ENCODE measurements around the gene ZIC4. TPM values are rescaled to one million over a fixed set of nuclear protein-coding genes. Genes with fewer than 3 reads are reported as not detected.

ZIC4 gene
- total RNA-seq, 1 donor from 2014 or later = not detected

DNA sequence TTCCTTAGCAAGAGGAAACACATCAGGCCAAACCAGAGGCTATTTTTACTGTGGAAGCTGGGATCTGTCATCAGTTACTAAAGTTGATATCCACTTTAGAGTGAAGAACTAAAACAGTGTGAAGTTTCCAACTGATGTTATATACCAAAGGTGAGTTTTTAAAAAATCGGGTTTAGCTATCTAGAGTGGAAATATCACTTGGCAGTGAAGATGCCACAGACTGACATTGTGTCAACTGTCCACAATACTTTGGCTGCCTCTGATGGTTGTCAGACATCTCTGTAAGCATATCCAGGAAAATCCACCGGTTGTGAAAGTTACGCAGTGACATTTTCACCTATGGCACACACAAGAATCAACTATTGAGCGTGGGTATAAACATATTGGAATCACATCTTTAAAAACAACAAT, 12.0 kb upstream of the ZIC4 start:
- no peak for DNase-seq (ENCODE audit: extremely low read depth, low read depth, low spot score)

DNA sequence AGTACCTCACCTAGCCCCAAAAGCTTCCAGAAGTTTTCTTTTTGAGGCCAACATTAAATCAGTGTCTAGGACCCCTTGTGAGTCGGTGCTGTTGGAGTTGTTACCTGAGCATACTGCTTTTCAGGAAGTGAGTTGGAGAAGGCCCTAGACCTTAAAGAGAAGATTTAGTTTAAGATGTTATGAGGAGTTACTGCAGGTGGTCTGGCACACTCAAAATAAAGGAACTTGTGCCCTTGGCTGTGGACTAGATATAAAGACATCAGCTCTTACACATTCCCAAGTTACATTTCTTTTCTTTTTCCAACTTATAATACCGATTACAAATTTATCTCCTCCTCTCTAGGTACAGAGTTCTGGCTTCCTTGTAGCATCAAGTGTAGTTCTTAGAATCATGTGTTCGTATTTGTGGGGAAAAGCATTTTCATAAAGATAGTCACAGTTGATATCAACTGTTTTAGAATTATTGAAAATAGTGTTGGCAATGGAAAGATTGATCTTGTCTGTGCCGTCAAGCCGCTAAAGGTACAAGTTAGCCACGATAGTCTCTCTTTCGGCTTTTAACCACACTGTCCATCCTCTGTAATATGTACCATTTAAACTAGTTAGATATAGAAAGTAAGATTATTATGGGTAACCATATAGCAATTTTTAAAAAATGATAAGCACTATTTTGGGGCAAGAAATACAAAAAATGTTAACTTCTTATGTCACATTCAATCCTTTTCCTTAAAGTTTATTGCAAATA, 11.4 kb upstream of the ZIC4 start:
- no peak for DNase-seq (ENCODE audit: extremely low read depth, low read depth, low spot score)

- DNase-seq (ENCODE audit: extremely low read depth, low read depth, low spot score) = no peak
Measured at GRCh38 chr3:147416931-147417330, 10.6 kb upstream of the ZIC4 start.

GRCh38 chr3:147415874-147416273, 9.5 kb upstream of the ZIC4 start:
- no peak for DNase-seq (ENCODE audit: extremely low read depth, low read depth, low spot score)

DNA sequence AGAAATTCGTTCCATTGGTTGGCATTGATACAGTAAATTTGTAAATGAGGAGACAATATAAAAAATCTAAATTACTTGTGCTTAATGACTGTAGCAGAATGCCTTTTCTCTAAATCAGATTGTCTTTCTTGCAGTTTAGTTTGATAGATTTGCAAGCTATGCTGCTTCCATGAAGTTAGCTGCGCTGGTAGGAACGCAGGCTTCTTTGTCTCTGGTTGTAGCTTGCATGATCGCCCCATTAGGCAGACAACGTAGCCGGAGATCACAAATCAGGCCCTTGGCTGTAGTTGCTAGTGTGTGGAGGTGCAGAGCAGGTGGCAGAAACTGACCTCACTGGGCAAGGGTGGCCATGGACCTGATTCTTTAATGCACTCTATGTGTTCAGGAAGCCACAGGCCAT, 8.9 kb upstream of the ZIC4 start:
- no peak for DNase-seq (ENCODE audit: extremely low read depth, low read depth, low spot score)

DNA sequence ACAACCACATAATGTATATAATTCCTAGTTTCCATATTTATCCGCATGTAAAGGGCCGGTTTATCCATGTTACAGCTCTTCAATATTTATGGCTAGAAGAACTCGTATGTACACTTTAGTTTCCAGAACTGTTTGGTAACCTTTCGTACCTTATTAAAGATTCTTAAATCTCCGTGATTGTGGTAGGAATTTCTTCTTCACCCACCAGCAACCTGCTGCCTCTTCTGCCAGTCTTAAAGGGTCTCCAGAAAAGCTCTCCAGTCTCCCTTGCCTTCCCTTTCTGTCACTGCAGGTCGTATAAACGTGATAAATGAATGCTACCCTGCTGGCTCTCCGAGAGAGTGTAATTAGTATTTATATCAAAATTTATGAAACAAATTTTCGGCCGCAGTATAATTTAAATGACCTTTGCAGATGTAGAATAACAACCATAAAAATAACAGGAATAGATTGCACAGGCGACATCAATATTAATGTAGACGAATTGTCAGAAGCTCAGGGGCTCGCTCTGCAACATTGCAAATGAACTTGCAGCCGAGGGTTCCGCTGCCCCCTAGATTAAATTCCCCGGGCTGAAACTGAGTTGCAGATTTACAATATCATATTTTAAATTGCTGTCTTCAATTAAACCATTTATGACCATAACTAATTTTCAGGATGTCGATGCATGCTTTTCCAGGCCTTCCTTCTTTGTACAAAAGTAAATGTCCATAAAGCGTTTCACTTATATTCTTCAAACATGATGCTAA, 8.2 kb upstream of the ZIC4 start:
- no peak for DNase-seq (ENCODE audit: extremely low read depth, low read depth, low spot score)

DNA sequence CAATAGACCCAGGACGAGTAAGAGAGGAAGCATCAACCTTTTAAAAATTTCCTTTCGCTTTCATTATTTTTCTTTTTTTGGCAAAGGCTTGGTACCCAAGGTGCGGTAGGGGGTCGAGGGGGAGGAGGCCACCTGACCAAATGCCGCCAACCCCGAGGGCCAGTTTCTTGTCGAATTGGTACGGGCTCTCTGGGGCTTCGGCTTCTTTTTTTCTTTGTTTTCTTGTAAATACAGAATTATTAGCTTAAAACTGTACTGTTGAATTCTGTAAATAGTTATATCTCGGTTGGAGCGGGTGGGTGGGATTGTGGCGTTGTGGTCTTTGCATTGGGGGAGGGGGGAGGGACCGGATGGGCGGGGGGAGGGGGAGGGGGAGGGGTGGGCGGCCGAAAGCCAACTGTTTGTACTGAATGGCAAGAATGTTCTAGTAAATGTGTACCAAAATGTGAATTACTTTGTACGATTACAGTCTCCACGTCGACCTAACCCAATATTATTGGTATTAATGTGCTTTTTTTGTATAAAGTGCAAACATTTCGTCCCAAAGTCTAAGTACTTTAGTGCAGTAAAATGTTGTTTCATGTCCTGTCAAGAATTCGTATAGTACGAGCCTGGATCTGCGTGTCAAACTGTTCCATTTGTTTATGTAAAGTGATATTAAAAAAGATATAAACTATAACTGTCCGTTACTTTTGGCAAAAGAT, 7.5 kb upstream of the ZIC4 start:
- DNase-seq (ENCODE audit: extremely low read depth, low read depth, low spot score) = no peak

- DNase-seq (ENCODE audit: extremely low read depth, low read depth, low spot score) = no peak
Measured at GRCh38 chr3:147412917-147413685, 6.8 kb upstream of the ZIC4 start.

DNA sequence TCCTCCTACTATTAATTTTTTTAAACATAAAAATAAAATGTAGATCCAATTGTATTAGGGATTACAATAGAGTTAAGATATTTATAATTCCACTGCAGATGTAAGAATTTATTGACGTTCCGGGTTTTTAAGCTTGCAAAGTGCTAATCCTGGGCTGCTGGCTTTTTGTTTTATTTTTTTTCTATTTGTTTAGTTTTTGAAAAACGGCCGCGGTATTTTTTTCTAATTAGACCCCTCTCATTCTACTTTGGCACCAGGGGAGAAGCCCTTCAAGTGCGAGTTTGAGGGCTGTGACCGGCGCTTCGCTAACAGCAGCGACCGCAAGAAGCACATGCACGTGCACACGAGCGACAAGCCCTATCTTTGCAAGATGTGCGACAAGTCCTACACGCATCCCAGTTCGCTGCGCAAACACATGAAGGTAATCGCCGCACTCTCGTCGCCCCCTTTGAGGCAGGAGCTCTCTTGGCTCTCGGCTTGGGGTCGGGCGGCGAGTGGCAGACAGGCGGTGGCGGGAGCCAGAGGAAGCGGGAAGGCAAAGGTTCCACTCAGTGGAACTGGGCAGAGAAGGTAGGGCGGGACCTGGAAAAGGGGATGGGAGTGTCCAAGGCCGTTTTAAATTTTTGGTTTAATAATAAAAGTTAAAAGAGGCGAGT, 6.0 kb upstream of the ZIC4 start:
- DNase-seq (ENCODE audit: extremely low read depth, low read depth, low spot score) = no peak

DNA sequence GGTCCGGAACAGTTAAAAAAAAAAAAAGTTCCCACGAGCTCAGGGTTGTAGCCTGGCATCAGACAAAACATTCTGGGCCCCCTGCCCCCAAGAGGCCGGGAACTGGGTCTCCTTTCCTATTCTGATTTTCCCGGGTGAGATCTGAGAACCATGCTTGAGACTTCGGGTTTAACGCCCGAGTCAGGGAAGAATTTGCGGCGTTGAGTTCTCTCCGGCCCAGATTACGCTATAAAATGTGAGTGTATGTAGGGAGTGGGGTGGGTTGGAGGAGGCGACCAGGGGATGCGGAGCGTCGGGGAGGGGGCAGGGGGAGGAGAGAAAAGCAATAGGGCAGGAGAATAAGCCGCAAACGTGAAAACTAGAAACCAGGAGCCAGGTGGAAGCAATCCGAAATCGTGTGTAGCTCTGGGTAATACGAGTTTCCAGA, 5.5 kb upstream of the ZIC4 start:
- no peak for DNase-seq (ENCODE audit: extremely low read depth, low read depth, low spot score)

DNA sequence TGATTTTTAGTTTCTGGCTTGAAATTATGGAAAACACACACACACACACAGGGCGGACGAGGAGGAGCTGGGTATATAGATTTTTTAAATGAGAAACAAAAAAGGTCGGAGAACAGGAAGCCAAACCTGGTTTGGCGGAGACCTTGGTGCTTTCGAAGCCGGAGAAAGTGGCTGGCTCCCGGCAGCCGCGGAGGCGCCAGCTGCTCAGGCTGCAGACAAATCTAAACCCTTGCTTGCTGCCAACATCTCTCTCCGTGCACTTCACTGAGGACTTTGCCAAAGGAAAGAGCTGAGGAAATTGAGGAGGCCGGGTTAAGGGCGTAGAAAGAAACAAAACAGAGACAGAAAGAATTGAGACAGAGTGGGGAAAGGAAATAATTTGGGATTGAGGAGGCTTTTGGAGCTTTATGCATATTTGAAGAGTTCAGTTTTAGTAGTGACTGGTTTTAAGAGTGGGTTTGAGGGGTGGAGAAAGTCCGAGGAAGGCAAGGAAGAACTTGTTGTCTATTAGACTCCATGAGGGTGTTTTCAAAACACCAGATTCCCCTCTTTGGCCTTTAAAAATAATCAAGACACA, 5.0 kb upstream of the ZIC4 start:
- no peak for DNase-seq (ENCODE audit: extremely low read depth, low read depth, low spot score)

DNA sequence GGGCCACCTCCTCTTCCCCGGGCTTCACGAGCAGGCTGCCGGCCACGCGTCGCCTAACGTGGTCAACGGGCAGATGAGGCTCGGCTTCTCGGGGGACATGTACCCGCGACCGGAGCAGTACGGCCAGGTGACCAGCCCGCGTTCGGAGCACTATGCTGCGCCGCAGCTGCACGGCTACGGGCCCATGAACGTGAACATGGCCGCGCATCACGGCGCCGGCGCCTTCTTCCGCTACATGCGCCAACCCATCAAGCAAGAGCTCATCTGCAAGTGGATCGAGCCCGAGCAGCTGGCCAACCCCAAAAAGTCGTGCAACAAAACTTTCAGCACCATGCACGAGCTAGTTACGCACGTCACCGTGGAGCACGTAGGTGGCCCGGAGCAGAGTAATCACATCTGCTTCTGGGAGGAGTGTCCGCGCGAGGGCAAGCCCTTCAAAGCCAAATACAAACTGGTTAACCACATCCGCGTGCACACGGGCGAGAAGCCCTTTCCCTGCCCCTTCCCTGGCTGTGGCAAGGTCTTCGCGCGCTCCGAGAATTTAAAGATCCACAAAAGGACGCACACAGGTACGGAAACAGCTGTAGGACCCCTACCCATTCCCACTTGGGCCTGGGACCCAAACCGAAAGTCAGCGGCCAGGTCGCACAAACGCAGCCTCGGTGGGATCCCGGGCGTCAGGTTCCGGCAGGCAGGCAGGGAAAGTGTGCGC, 4.3 kb upstream of the ZIC4 start:
- no peak for DNase-seq (ENCODE audit: extremely low read depth, low read depth, low spot score)

GRCh38 chr3:147410116-147410525, 3.8 kb upstream of the ZIC4 start:
- no peak for DNase-seq (ENCODE audit: extremely low read depth, low read depth, low spot score)

DNA sequence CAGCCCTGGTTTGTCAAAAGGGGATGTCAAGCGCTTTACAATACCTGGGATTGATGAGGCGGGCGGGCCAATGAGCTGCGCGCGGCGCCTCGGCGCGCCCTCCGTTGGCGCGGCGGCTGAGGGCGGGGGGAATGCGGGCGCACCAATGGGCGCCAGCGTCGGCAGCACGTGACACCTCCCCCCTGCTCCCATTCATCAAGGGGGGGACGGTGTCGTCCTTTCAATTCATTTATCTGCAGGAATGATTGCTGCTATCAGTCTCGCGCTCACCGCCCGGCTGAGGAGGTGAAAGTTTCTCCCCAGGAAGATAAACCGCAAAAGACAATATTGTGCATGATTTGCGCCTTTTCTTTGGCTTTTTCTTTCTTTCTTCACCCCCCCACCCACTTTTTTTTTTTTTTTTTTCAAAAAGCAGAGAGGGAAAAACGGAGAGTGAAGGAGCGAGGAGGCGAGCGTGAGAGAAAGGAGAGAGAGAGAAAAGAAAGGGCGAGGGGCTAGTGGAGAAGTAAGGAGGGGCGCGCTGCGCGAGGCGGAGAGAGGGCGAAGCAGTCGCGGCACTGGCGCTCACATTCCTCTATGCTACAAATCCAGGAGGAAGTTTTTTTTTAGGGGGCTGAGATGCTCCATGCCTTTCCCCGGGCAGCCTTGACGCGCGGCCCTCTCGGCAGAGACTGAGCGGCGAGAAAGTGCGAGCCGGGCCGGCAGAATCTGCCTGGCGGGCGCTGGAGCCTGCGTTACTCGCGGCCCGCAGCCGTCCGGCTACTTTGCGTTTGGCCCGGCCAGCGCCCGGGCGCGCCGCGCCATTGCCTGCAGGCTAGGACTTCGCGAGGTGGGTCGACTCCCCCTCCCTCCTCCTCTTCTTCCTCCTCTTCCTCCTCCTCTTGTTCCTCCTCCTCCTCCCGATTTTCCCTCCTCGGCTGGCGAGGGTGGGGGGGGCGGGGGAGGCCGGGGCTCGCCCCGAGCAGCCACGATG, 3.1 kb upstream of the ZIC4 start, which contains the start of gene ZIC1:
Gene ZIC1 (plus strand): TSS at position 223 of the 973 bp plus-strand sequence. CDS start 748 bp downstream, at position 971.
- no peak for DNase-seq (ENCODE audit: extremely low read depth, low read depth, low spot score)

DNA sequence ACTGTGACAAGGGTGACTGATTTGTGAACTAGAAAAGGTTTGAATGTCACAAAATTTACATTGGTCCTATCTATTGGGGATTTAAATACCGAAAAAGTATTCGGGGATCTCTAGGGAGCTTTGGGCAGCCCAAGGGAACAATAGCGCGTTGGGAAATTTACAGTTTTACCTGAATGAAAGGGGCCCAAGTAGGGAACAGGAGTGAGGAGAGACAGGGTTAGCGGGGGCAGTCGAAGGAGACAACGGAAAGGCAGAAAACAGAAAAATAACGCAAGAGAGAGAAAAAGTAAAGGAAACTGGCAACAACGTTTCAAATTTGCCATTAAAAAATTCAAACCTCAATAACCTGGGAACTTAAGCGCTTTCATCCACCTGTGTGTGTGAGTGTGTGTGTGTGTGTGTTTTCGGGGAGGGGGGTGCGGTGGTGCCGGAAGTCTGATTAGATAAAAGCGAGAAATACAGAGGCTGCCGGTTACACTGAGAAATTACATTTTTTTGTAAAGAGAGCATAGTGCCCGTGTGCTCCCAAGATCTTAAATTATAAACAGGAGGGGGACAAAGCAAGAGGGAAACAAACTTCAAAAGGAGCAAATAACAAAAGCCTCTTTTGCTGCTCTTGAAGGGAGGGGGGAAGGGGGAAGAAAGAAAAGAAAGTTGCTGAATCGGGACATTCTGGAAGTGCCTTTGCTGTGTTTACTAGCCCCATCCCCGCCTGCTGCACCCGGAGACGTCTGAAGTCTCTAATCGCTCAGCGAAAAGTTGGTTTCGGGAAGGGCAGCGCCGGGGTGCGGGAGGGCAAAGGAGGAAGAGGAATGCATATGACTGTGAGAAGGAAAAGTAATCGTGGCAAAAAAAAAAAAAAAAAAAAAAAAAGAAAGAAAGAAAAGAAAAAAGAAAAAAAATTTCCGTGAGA, 2.1 kb upstream of the ZIC4 start:
- DNase-seq (ENCODE audit: extremely low read depth, low read depth, low spot score) = no peak

DNA sequence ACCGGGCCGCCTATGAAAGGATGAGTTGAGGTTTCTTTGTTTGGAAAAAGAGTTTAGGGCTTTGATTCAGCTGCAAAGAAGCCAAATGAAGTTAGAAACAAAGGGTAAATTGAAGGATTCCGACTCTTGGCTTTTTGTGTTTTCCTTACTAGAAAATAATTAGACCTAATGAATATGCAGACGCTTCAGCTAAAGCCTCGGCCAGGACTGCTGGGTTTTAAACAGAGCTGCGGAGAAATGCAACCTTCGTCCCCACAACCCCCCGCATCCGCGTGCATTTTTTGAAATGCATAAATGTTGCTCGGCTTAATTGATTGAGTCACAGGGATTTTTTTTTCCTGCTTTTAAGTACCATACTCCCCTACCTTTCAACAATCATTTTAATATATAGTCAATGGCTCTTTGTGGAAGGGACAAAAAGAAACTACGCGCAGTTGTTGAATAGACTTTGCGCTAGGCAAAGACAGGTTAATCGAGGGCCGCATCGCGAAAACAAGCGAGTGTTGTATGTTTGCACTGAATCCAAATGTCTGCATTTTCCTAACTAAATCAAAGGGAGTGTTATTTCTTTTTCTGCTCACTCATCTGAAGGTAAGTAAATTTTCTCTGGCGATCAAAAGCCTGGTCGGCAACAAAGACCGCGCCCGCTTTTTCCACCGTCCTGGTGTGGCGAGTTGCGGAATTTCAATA, 1.3 kb upstream of the ZIC4 start:
- no peak for DNase-seq (ENCODE audit: extremely low read depth, low read depth, low spot score)

DNA sequence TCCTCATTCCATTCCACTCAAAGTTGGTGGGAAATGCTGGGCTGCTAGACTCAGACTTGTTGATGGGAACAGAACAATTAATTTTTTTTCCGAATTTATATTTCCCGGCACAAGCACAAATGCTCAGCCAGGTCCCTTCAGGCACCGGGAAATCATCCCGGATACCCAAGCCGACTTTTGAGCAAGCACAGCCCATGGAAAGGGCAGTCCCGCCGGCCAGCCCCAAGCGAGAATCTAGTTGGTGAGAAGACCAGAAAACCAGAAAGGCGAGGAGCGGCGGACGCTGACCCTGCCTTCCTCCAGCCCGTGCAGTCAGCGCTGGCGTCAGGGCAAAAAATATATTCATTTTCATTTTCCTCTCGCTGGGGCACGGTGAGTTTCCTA, 763 bp upstream of the ZIC4 start:
- no peak for DNase-seq (ENCODE audit: extremely low read depth, low read depth, low spot score)

Data from glomerular endothelial cell (primary cell).